Endothelial cell of umbilical vein (primary cell): ENCODE results near the gene TMPRSS13. TPM values are rescaled to one million over a fixed set of nuclear protein-coding genes. Genes with fewer than 3 reads are reported as not detected.

Source experiments
- BruUV-seq: library from RNA; stranded (reverse); fragments of 400-500 nt; replicated peaks from 2 replicates; lab custom pipeline; 2021; lab: Mats Ljungman, UMichigan
- CTCF ChIA-PET: fragments of 300-600, 350-600 bp; sonication (Branson Sonifier 250); formaldehyde crosslinking; loops from one replicate; lab custom pipeline; 2021; ENCODE audit warnings: antibody characterized with exemption, inconsistent platforms; lab: Charles Lee
- POLR2A ChIA-PET: fragments of 300-600, 350-600 bp; sonication (Branson Sonifier 250); formaldehyde crosslinking; loops from one replicate; lab custom pipeline; 2021; ENCODE audit warnings: antibody characterized with exemption, inconsistent platforms; lab: Charles Lee
- DNase-seq: peaks from one replicate; pipeline ENCODE4 v3.0.0-alpha.2; 2011; ENCODE audit warnings: low read depth, low spot score
- FAIRE-seq: peaks from 2 replicates; lab custom pipeline; 2011; peaks lifted over from hg19 to GRCh38; lab: Jason Lieb, UNC
- H2AFZ ChIP-seq: 2 replicates; pipeline ENCODE4 v1.6.0; 2012; ENCODE audit warnings: low read depth, low read length, control low read depth, inconsistent platforms
- H3K27ac ChIP-seq: 2 replicates; pipeline ENCODE4 v1.5.1; 2011; ENCODE audit warnings: low read depth, mild to moderate bottlenecking, control low read depth, low read length, moderate library complexity; ENCODE audit not compliant: insufficient read depth
- H3K27me3 ChIP-seq, 2 experiments: 2 replicates each; pipeline versions ENCODE4 v1.6.0 to v1.6.1; 2011; ENCODE audit warnings: low read length in 2 of 2, mixed read lengths in 1 of 2; ENCODE audit not compliant: control insufficient read depth in 2 of 2, insufficient read depth in 2 of 2
- H3K36me3 ChIP-seq, 2 experiments: 2 replicates in 1 of 2; 3 replicates in 1 of 2; pipeline ENCODE4 v1.5.1; 2011; ENCODE audit warnings: low read length in 2 of 2, mild to moderate bottlenecking in 1 of 2, moderate library complexity in 1 of 2; ENCODE audit not compliant: control insufficient read depth in 2 of 2, insufficient read depth in 2 of 2; ENCODE audit errors: extremely low read depth in 1 of 2
- H3K4me1 ChIP-seq: 3 replicates; pipeline ENCODE4 v1.5.1; 2011; ENCODE audit warnings: mild to moderate bottlenecking, low read length; ENCODE audit not compliant: control insufficient read depth, insufficient read depth; ENCODE audit errors: extremely low read depth
- H3K4me2 ChIP-seq: 2 replicates; pipeline ENCODE4 v1.6.1; 2011; ENCODE audit warnings: low read length, control low read depth, mixed read lengths; ENCODE audit not compliant: insufficient read depth
- H3K4me3 ChIP-seq, 3 experiments: fragments of 200-600 bp in 1 of 3; sonication (generic), shearing (Covaris generic) in 1 of 3; replicated peaks in 1 of 3; 2 replicates each; pipeline ENCODE4 v1.5.1; 2011 to 2016; ENCODE audit warnings: control low read depth in 3 of 3, low read length in 3 of 3, mild to moderate bottlenecking in 2 of 3, inconsistent platforms in 1 of 3, low read depth in 1 of 3, moderate library complexity in 1 of 3; ENCODE audit not compliant: insufficient read depth in 1 of 3
- H3K79me2 ChIP-seq: 2 replicates; pipeline ENCODE4 v1.6.0; 2012; ENCODE audit warnings: low read length, inconsistent platforms; ENCODE audit not compliant: control insufficient read depth, insufficient read depth
- H3K9ac ChIP-seq: replicated peaks from 2 replicates; pipeline ENCODE3; 2011; ENCODE audit warnings: low read length, control low read depth; ENCODE audit not compliant: insufficient read depth; ENCODE audit errors: extremely low read depth
- H3K9me1 ChIP-seq: replicated peaks from 3 replicates; pipeline ENCODE4 v1.6.0; 2011; ENCODE audit warnings: mild to moderate bottlenecking, low read length; ENCODE audit not compliant: control insufficient read depth, insufficient read depth; ENCODE audit errors: extremely low read depth
- H3K9me3 ChIP-seq: replicated peaks from 2 replicates; pipeline ENCODE4 v1.5.1; 2012; ENCODE audit warnings: low read length, inconsistent platforms; ENCODE audit not compliant: control insufficient read depth, insufficient read depth
- H4K20me1 ChIP-seq: replicated peaks from 2 replicates; pipeline ENCODE3; 2011; ENCODE audit warnings: mild to moderate bottlenecking, low read length; ENCODE audit not compliant: control insufficient read depth, insufficient read depth; ENCODE audit errors: extremely low read depth
- EZH2 ChIP-seq: IDR thresholded peaks from 2 replicates; pipeline ENCODE4 v1.6.1; 2012; ENCODE audit warnings: borderline replicate concordance, low read depth, mild to moderate bottlenecking, moderate library complexity, low read length, inconsistent platforms; ENCODE audit not compliant: severe bottlenecking
- FOS ChIP-seq: IDR thresholded peaks from 2 replicates; pipeline ENCODE4 v1.6.1; 2011; ENCODE audit warnings: mild to moderate bottlenecking, low read length, moderate library complexity, borderline replicate concordance; ENCODE audit not compliant: insufficient read depth
- GATA2 ChIP-seq: IDR thresholded peaks from 2 replicates; pipeline ENCODE4 v1.7.0; 2011; ENCODE audit warnings: low read depth, mild to moderate bottlenecking, moderate library complexity, mixed read lengths, low read length; ENCODE audit not compliant: insufficient read length, insufficient read depth
- JUN ChIP-seq: IDR thresholded peaks from 2 replicates; pipeline ENCODE4 v1.6.1; 2011; ENCODE audit warnings: borderline replicate concordance, low read depth; ENCODE audit not compliant: insufficient read length, insufficient read depth
- MYC ChIP-seq: IDR thresholded peaks from one replicate; pipeline ENCODE4 v1.6.1; 2011; ENCODE audit warnings: mild to moderate bottlenecking, low read depth, low read length
- POLR2A ChIP-seq: IDR thresholded peaks from 2 replicates; pipeline ENCODE4 v1.6.1; 2012; ENCODE audit warnings: low read depth, mild to moderate bottlenecking, control low read depth, low read length
- POLR2AphosphoS5 ChIP-seq: IDR thresholded peaks from 2 replicates; pipeline ENCODE4 v1.6.1; 2012; ENCODE audit warnings: low read depth, mild to moderate bottlenecking, control low read depth, low read length, moderate library complexity; ENCODE audit not compliant: insufficient read depth
- dilution Hi-C: fragments of 300-500 bp; cut with MboI; formaldehyde crosslinking; loops from one replicate; pipeline ENCODE4 v1.15.0; 2019; ENCODE audit warnings: low sequenced_read_pairs; ENCODE audit not compliant: extremely low pct_ligation_motif_present
- intact Hi-C: fragments of 100-400 bp; cut with micrococcal nuclease; formaldehyde crosslinking; loops from one replicate; pipeline ENCODE4 v1.10.0; 2022
- polyA plus RNA-seq, 4 experiments: library from polyadenylated mRNA; depleted of rRNA in 3 of 4; stranded (reverse) in 3 of 4; unstranded in 1 of 4; fragments of >200 nt; gene quantifications; 2 replicates each; pipeline versions ENCODE4 v1.2.1 to v1.2.3, GENCODE V29; 2011 to 2012; ENCODE audit warnings: missing spikeins in 1 of 4
- total RNA-seq: library from RNA; stranded (reverse); gene quantifications from 2 replicates; pipeline ENCODE4 v1.2.3, GENCODE V29; 2021
- TF ChIP-seq, protein P1 (sequence below), 2 donors: IDR thresholded peaks; 1 replicate in 1 of 2; 2 replicates in 1 of 2; pipeline ENCODE4 v1.5.1; 2011; ENCODE audit warnings: low read length in 2 of 2, mild to moderate bottlenecking in 2 of 2, moderate library complexity in 2 of 2, control low read depth in 1 of 2, inconsistent platforms in 1 of 2, low read depth in 1 of 2; ENCODE audit not compliant: insufficient read depth in 1 of 2; ENCODE audit errors: extremely low read depth in 1 of 2
- TF ChIP-seq, protein P2 (sequence below): IDR thresholded peaks from 2 replicates; pipeline ENCODE4 v1.6.1; 2011; ENCODE audit not compliant: insufficient read depth, insufficient read length

Gene TMPRSS13
- total and polyA plus RNA-seq, 2 donors (not counting 3 experiments of a cell fraction or from before 2014, with no cell fraction given) = 0.22 to 0.46 TPM

GRCh38 chr11:117883063-117883462 lies 46.1 kb downstream of the TMPRSS13 start:
- H3K4me1 ChIP-seq = no peaks in the 10 kb centered on the region
- CTCF ChIA-PET = interaction anchor here (0.7 to 1.1 kb wide), 3 partner anchors 9 to 64 kb away, joined by 3 to 4 read pairs (median 3); no protein-coding TSS in a partner anchor
- no peaks in the 10 kb centered on the region for H3K79me2 ChIP-seq
- H3K36me3 ChIP-seq = no peaks in the 10 kb centered on the region
- FAIRE-seq (no peak), DNase-seq (no peak)
- intact Hi-C loops = no loop called here
- H3K4me2 ChIP-seq = no peak overlapping the region
- no peaks in the 10 kb centered on the region for H4K20me1 ChIP-seq
- no peak overlapping the region for H3K9ac ChIP-seq
- BruUV-seq = no TSS peak
- POLR2A ChIA-PET = no interaction called here
- no peaks in the 10 kb centered on the region for H3K9me3 ChIP-seq
- dilution Hi-C loops = no loop called here
- H3K4me3 ChIP-seq = no peak overlapping the region
- H3K27ac ChIP-seq = no peak overlapping the region
- H3K27me3 ChIP-seq = peaks cover 28 to 37% of the 10 kb centered on the region in 2 experiments
- H3K9me1 ChIP-seq = no peaks in the 10 kb centered on the region
- no peak overlapping the region for H2AFZ ChIP-seq
- TF ChIP-seq, protein P1, sequence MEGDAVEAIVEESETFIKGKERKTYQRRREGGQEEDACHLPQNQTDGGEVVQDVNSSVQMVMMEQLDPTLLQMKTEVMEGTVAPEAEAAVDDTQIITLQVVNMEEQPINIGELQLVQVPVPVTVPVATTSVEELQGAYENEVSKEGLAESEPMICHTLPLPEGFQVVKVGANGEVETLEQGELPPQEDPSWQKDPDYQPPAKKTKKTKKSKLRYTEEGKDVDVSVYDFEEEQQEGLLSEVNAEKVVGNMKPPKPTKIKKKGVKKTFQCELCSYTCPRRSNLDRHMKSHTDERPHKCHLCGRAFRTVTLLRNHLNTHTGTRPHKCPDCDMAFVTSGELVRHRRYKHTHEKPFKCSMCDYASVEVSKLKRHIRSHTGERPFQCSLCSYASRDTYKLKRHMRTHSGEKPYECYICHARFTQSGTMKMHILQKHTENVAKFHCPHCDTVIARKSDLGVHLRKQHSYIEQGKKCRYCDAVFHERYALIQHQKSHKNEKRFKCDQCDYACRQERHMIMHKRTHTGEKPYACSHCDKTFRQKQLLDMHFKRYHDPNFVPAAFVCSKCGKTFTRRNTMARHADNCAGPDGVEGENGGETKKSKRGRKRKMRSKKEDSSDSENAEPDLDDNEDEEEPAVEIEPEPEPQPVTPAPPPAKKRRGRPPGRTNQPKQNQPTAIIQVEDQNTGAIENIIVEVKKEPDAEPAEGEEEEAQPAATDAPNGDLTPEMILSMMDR (IDR thresholded peaks at IDR 0.05; ENCODE audit: extremely low read depth in 1 of 2, insufficient read depth in 1 of 2, low read depth in 1 of 2, low read length in 2 of 2) = no peak
- TF ChIP-seq GATA2 (no peak), JUN (no peak), EZH2 (no peak), POLR2A (no peak), FOS (no peak), POLR2AphosphoS5 (no peak), MYC (no peak)
- TF ChIP-seq, protein P2, sequence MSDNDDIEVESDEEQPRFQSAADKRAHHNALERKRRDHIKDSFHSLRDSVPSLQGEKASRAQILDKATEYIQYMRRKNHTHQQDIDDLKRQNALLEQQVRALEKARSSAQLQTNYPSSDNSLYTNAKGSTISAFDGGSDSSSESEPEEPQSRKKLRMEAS = no peak
